ENCODE measurements around the gene S1PR1. TPM values are rescaled to one million over a fixed set of nuclear protein-coding genes. Genes with fewer than 3 reads are reported as not detected.
"Not testable (repeated sequence)": the region's sequence is repeated elsewhere in the genome, so short reads cannot be mapped to it uniquely, and the experiment has no call there.

S1PR1 gene
- total RNA-seq = 10 to 100 TPM in 1 of 2 donors, 1 to 10 TPM in 1; 4.4 to 10.7 TPM

GRCh38 chr1:101236516-101237228 lies at the start of gene S1PR1:
TSS of gene S1PR1 (plus strand) at chr1:101237019. CDS start at chr1:101238985, 1,966 bp downstream.
- peaks cover 23% of the 10 kb centered on the region for H3K27me3 ChIP-seq
- intact Hi-C loops (cut with DNase I) = no loop called here
- H3K9ac ChIP-seq (ENCODE audit: low read depth in 2 of 2, low read length in 2 of 2) = peak within 1 kb of the TSS; percentile 32 to 57
- no peaks in the 10 kb centered on the region for H3K36me3 ChIP-seq
- H3K9me3 ChIP-seq = no peaks in the 10 kb centered on the region
- no peak for TF ChIP-seq CTCF (IDR thresholded peaks at IDR 0.05)
- peak within 1 kb of the TSS; percentile 46 for H3K4me3 ChIP-seq
- peak; percentile 40 for DNase-seq
- H3K4me1 ChIP-seq = no peaks in the 10 kb centered on the region
- H3K27ac ChIP-seq = peak within 1 kb of the TSS; percentile 31

GRCh38 chr1:101187297-101187696 lies 49.5 kb upstream of the S1PR1 start:
- Histone ChIP-seq H3K36me3 (no peaks in the 10 kb centered on the region), H3K4me3 (no peak overlapping the region), H3K9ac (ENCODE audit: low read depth in 2 of 2, low read length in 2 of 2) (no peak overlapping the region), H3K27ac (no peak overlapping the region), H3K27me3 (no peaks in the 10 kb centered on the region), H3K4me1 (no peaks in the 10 kb centered on the region), H3K9me3 (no peaks in the 10 kb centered on the region)
- no peak for TF ChIP-seq CTCF (IDR thresholded peaks at IDR 0.05)
- no peak for DNase-seq
- intact Hi-C loops (cut with DNase I) = no loop called here

GRCh38 chr1:101188331-101188730 lies 48.5 kb upstream of the S1PR1 start:
- DNase-seq = no peak
- H3K36me3 ChIP-seq = no peaks in the 10 kb centered on the region

GRCh38 chr1:101188968-101189367 lies 47.9 kb upstream of the S1PR1 start:
- H3K27ac ChIP-seq; DNase-seq; H3K9ac ChIP-seq (ENCODE audit: low read depth in 2 of 2, low read length in 2 of 2); intact Hi-C loops (cut with DNase I); H3K9me3 ChIP-seq; H3K27me3 ChIP-seq; H3K4me1 ChIP-seq; H3K36me3 ChIP-seq; H3K4me3 ChIP-seq: not testable (repeated sequence)

More at GRCh38 chr1:101188331-101188730, 48.5 kb upstream of the S1PR1 start:
- intact Hi-C loops (cut with DNase I) = no loop called here
- TF ChIP-seq CTCF (IDR thresholded peaks at IDR 0.05) = no peak
- Histone ChIP-seq H3K9ac (ENCODE audit: low read depth in 2 of 2, low read length in 2 of 2) (no peak overlapping the region), H3K27me3 (no peaks in the 10 kb centered on the region), H3K4me3 (no peak overlapping the region), H3K9me3 (no peaks in the 10 kb centered on the region), H3K27ac (no peak overlapping the region), H3K4me1 (no peaks in the 10 kb centered on the region)

DNA sequence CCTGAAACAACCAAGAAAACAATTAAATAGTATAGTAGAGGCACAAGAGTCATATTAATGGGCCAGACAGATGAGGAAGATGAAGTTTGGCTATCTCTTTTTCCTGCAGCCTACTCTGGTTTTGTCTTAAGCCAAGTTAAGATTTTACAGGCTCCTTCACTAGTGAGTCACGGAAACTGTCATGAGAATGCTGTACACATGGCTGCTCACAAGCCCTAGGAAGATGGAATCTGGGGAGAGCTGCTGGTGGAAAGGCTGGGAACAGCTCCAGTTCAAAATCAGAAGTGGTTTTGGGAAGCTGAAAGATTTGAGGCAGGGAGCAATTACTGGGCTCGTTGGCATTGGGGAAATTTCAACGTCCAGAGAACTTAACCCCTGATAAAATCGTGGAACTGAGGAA lies 46.4 kb upstream of the S1PR1 start:
- no peaks in the 10 kb centered on the region for H3K4me1 ChIP-seq
- H3K9me3 ChIP-seq = no peaks in the 10 kb centered on the region
- no peak overlapping the region for H3K27ac ChIP-seq
- intact Hi-C loops (cut with DNase I) = no loop called here
- no peak overlapping the region for H3K9ac ChIP-seq (ENCODE audit: low read depth in 2 of 2, low read length in 2 of 2)
- no peak for DNase-seq
- no peaks in the 10 kb centered on the region for H3K27me3 ChIP-seq
- TF ChIP-seq CTCF (IDR thresholded peaks at IDR 0.05) = no peak
- no peaks in the 10 kb centered on the region for H3K36me3 ChIP-seq
- no peak overlapping the region for H3K4me3 ChIP-seq

- no peaks in the 10 kb centered on the region for H3K36me3 ChIP-seq
- no peak for TF ChIP-seq CTCF (IDR thresholded peaks at IDR 0.05)
- H3K9me3 ChIP-seq = no peaks in the 10 kb centered on the region
- H3K9ac ChIP-seq (ENCODE audit: low read depth in 2 of 2, low read length in 2 of 2) = no peak overlapping the region
- H3K4me3 ChIP-seq = no peak overlapping the region
- DNase-seq = no peak
- no peaks in the 10 kb centered on the region for H3K4me1 ChIP-seq
- intact Hi-C loops (cut with DNase I) = no loop called here
- H3K27me3 ChIP-seq = no peaks in the 10 kb centered on the region
- no peak overlapping the region for H3K27ac ChIP-seq
These were observed 45.8 kb upstream of the S1PR1 start for GRCh38 chr1:101191049-101191448.
